ENCODE data around the gene GNAO1.

GNAO1 gene

GRCh38 chr16:56255904-56256303 lies 64.6 kb downstream of the GNAO1 start:
- Histone ChIP-seq H3K4me3 (ENCODE audit: low read depth, low read length) (no peak overlapping the region), H3K9me3 (ENCODE audit: control insufficient read depth, insufficient read depth, low read depth, low read length) (no peaks in the 10 kb centered on the region), H3K27ac (ENCODE audit: extremely low read depth, low read depth, low read length) (no peak overlapping the region), H3K36me3 (ENCODE audit: control insufficient read depth in 2 of 2, insufficient read depth in 1 of 2, low read length in 2 of 2) (no peaks in the 10 kb centered on the region), H3K4me1 (ENCODE audit: control insufficient read depth, insufficient read depth, low read length) (no peaks in the 10 kb centered on the region)
- ChIA-PET POLR2A (no interaction called here), CTCF (no interaction called here)
- TF ChIP-seq ZNF624 (tag by site-specific recombination; IDR thresholded peaks at IDR 0.05) (no peak), ZNF37A (tag by site-specific recombination; IDR thresholded peaks at IDR 0.05) (no peak), ZNF112 (tag by site-specific recombination; IDR thresholded peaks at IDR 0.05) (no peak)
- TF ChIP-seq, protein P1, sequence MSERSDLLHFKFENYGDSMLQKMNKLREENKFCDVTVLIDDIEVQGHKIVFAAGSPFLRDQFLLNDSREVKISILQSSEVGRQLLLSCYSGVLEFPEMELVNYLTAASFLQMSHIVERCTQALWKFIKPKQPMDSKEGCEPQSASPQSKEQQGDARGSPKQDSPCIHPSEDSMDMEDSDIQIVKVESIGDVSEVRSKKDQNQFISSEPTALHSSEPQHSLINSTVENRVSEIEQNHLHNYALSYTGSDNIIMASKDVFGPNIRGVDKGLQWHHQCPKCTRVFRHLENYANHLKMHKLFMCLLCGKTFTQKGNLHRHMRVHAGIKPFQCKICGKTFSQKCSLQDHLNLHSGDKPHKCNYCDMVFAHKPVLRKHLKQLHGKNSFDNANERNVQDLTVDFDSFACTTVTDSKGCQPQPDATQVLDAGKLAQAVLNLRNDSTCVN (tag by site-specific recombination; optimal IDR thresholded peaks at IDR 0.05): no peak

GRCh38 chr16:56257239-56257638 lies 66.0 kb downstream of the GNAO1 start:
- H3K9me3 ChIP-seq (ENCODE audit: control insufficient read depth, insufficient read depth, low read depth, low read length): no peaks in the 10 kb centered on the region
- no peak overlapping the region for H3K4me3 ChIP-seq (ENCODE audit: low read depth, low read length)
- no peaks in the 10 kb centered on the region for H3K4me1 ChIP-seq (ENCODE audit: control insufficient read depth, insufficient read depth, low read length)
- TF ChIP-seq ZNF530 (tag by site-specific recombination; IDR thresholded peaks at IDR 0.05; ENCODE audit: low read depth) (no peak), ZNF211 (tag by site-specific recombination; IDR thresholded peaks at IDR 0.05; ENCODE audit: low read depth) (no peak), ZNF549 (tag by site-specific recombination; IDR thresholded peaks at IDR 0.05) (no peak), ZNF423 (tag by site-specific recombination; IDR thresholded peaks at IDR 0.05) (no peak), ZNF391 (tag by site-specific recombination; IDR thresholded peaks at IDR 0.05; ENCODE audit: borderline replicate concordance, low read depth) (no peak)
- H3K36me3 ChIP-seq (ENCODE audit: control insufficient read depth in 2 of 2, insufficient read depth in 1 of 2, low read length in 2 of 2): no peaks in the 10 kb centered on the region
- ChIA-PET POLR2A (no interaction called here), CTCF (no interaction called here)
- no peak overlapping the region for H3K27ac ChIP-seq (ENCODE audit: extremely low read depth, low read depth, low read length)

DNA sequence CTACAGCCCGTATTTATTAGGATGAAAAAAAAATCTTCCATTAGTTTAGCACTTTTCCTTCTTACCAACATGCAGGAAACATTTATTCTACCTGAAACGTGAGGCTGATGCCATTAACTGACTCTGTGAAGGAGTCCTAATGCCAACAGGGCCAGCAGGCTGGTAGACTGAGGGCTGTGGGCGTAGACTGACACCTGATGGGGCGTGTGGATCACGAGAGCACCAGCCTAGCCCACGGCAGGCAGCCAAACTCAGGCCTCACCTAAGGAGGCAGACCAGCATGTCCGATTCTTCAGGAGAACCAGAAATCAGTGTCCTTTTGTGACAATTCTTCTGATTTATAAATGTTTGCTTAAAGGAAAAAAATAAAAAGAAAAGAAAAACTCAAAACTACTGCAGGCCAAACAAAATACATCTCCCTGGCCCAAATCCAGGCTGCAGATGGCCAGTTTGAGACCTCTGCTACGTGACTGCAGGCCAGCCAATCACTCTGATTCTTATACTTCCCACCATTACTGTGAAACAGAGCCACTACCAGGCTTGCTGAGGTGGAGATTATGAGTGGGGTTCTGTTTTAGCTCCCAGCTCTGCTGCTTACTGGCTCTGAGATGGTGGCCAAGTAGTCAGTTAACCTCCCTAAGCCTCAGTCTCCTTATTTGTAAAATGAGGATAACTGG lies 66.5 kb downstream of the GNAO1 start:
- no peaks in the 10 kb centered on the region for H3K36me3 ChIP-seq (ENCODE audit: control insufficient read depth in 2 of 2, insufficient read depth in 1 of 2, low read length in 2 of 2)
- TF ChIP-seq ZNF138 (tag by site-specific recombination; IDR thresholded peaks at IDR 0.05; ENCODE audit: borderline replicate concordance) (no peak), KLF8 (tag by site-specific recombination; IDR thresholded peaks at IDR 0.05) (no peak), ZBTB17 (tag by site-specific recombination; IDR thresholded peaks at IDR 0.05) (no peak), GLIS2 (tag by site-specific recombination; IDR thresholded peaks at IDR 0.05) (no peak), ZIC2 (tag by site-specific recombination; IDR thresholded peaks at IDR 0.05) (no peak)
- TF ChIP-seq, protein P2, sequence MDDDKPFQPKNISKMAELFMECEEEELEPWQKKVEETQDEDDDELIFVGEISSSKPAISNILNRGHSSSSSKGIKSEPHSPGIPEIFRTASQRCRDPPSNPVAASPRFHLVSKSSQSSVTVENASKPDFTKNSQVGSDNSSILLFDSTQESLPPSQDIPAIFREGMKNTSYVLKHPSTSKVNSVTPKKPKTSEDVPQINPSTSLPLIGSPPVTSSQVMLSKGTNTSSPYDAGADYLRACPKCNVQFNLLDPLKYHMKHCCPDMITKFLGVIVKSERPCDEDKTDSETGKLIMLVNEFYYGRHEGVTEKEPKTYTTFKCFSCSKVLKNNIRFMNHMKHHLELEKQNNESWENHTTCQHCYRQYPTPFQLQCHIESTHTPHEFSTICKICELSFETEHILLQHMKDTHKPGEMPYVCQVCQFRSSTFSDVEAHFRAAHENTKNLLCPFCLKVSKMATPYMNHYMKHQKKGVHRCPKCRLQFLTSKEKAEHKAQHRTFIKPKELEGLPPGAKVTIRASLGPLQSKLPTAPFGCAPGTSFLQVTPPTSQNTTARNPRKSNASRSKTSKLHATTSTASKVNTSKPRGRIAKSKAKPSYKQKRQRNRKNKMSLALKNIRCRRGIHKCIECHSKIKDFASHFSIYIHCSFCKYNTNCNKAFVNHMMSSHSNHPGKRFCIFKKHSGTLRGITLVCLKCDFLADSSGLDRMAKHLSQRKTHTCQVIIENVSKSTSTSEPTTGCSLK (tag by site-specific recombination; IDR thresholded peaks at IDR 0.05): no peak
- CTCF ChIA-PET: no interaction called here
- H3K4me1 ChIP-seq (ENCODE audit: control insufficient read depth, insufficient read depth, low read length): no peaks in the 10 kb centered on the region
- no peak overlapping the region for H3K4me3 ChIP-seq (ENCODE audit: low read depth, low read length)
- no peaks in the 10 kb centered on the region for H3K9me3 ChIP-seq (ENCODE audit: control insufficient read depth, insufficient read depth, low read depth, low read length)
- H3K27ac ChIP-seq (ENCODE audit: extremely low read depth, low read depth, low read length): no peak overlapping the region
- POLR2A ChIA-PET: no interaction called here

Measured in HEK293 (cell line).